T-helper 9 cell (primary cell): ENCODE measurements around the gene SERPINB7.
A peak's percentile ranks its signal among the peaks of the same experiment; 100 is the strongest.

ENCODE experiments used
- DNase-seq: peaks from one replicate; pipeline ENCODE4 v3.0.0-alpha.2; 2020

SERPINB7 gene

GRCh38 chr18:63788447-63789096 is 13.4 kb downstream of the SERPINB7 start:
- DNase-seq: no peak

GRCh38 chr18:63789327-63789726 is 14.1 kb downstream of the SERPINB7 start:
- DNase-seq: no peak

GRCh38 chr18:63795606-63796005 is 20.4 kb downstream of the SERPINB7 start:
- DNase-seq: no peak

- DNase-seq: no peak
These were observed 24.0 kb downstream of the SERPINB7 start for GRCh38 chr18:63799189-63799588.

GRCh38 chr18:63801343-63801742 is 26.1 kb downstream of the SERPINB7 start:
- no peak for DNase-seq

GRCh38 chr18:63808125-63808524 is 32.9 kb downstream of the SERPINB7 start:
- DNase-seq: no peak

GRCh38 chr18:63817441-63818051 is 42.3 kb downstream of the SERPINB7 start:
- DNase-seq: no peak

- no peak for DNase-seq
These were observed 43.0 kb downstream of the SERPINB7 start for GRCh38 chr18:63818212-63818611.

GRCh38 chr18:63819786-63820185 is 44.6 kb downstream of the SERPINB7 start:
- DNase-seq: no peak

GRCh38 chr18:63820694-63821093 is 45.5 kb downstream of the SERPINB7 start:
- no peak for DNase-seq

- DNase-seq: peak; percentile 5
These were observed 48.5 kb downstream of the SERPINB7 start for GRCh38 chr18:63823516-63824219.

GRCh38 chr18:63824220-63824525 is 49.0 kb downstream of the SERPINB7 start:
- no peak for DNase-seq

- no peak for DNase-seq
These were observed 52.9 kb downstream of the SERPINB7 start for GRCh38 chr18:63828120-63828519.

- DNase-seq: no peak
These were observed 53.4 kb downstream of the SERPINB7 start for GRCh38 chr18:63828656-63829055.

GRCh38 chr18:63829886-63830285 is 54.7 kb downstream of the SERPINB7 start:
- DNase-seq: no peak

GRCh38 chr18:63831080-63831788 is 56.0 kb downstream of the SERPINB7 start:
- DNase-seq: no peak

- DNase-seq: no peak
These were observed 57.3 kb downstream of the SERPINB7 start for GRCh38 chr18:63832470-63832869.

GRCh38 chr18:63834471-63835113 is 59.4 kb downstream of the SERPINB7 start:
- no peak for DNase-seq

GRCh38 chr18:63836456-63836855 is 61.2 kb downstream of the SERPINB7 start:
- DNase-seq: no peak

- no peak for DNase-seq
These were observed 62.4 kb downstream of the SERPINB7 start for GRCh38 chr18:63837590-63837989.

- no peak for DNase-seq
These were observed 67.8 kb downstream of the SERPINB7 start for GRCh38 chr18:63843008-63843407.

GRCh38 chr18:63844254-63844653 is 69.0 kb downstream of the SERPINB7 start:
- DNase-seq: no peak

GRCh38 chr18:63848159-63848558 is 72.9 kb downstream of the SERPINB7 start:
- DNase-seq: no peak
